PC-3 (cell line): ENCODE measurements around the gene SYCP3.

Experiments
- CTCF ChIP-seq: fragments of 300-600 bp; sonication (generic); conservative IDR thresholded peaks from 2 replicates; pipeline ENCODE4 v1.5.1; 2017; ENCODE audit warnings: antibody characterized with exemption, low read depth, mild to moderate bottlenecking, low read length
- EZH2phosphoT487 ChIP-seq: fragments of 300-600 bp; sonication (generic); IDR thresholded peaks from 2 replicates; pipeline ENCODE4 v1.6.1; 2018; ENCODE audit warnings: mild to moderate bottlenecking, antibody characterized with exemption, low read length, borderline replicate concordance

GRCh38 chr12:101706403-101706802 lies 32.9 kb downstream of the SYCP3 start:
- no peak for TF ChIP-seq CTCF
- TF ChIP-seq EZH2phosphoT487: no peak
